ENCODE results near the gene TDRD6. TPM values are rescaled to one million over a fixed set of nuclear protein-coding genes. Genes with fewer than 3 reads are reported as not detected.

The TDRD6 gene, protein sequence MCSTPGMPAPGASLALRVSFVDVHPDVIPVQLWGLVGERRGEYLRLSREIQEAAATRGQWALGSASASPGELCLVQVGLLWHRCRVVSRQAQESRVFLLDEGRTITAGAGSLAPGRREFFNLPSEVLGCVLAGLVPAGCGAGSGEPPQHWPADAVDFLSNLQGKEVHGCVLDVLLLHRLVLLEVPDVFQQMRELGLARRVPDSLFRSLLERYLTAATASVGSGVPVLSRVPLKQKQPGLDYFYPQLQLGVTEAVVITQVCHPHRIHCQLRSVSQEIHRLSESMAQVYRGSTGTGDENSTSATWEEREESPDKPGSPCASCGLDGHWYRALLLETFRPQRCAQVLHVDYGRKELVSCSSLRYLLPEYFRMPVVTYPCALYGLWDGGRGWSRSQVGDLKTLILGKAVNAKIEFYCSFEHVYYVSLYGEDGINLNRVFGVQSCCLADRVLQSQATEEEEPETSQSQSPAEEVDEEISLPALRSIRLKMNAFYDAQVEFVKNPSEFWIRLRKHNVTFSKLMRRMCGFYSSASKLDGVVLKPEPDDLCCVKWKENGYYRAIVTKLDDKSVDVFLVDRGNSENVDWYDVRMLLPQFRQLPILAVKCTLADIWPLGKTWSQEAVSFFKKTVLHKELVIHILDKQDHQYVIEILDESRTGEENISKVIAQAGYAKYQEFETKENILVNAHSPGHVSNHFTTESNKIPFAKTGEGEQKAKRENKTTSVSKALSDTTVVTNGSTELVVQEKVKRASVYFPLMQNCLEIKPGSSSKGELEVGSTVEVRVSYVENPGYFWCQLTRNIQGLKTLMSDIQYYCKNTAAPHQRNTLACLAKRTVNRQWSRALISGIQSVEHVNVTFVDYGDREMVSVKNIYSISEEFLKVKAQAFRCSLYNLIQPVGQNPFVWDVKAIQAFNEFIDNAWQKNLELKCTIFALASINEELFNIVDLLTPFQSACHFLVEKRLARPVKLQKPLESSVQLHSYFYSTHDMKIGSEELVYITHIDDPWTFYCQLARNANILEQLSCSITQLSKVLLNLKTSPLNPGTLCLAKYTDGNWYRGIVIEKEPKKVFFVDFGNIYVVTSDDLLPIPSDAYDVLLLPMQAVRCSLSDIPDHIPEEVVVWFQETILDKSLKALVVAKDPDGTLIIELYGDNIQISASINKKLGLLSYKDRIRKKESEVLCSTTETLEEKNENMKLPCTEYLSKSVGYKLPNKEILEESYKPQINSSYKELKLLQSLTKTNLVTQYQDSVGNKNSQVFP (N-terminal part only)
- total RNA-seq, result 1 to 10 TPM in 2 of 4 donors, under 1 TPM in 2; under 0.01 to 1.5 (median 0.75) TPM

- no peaks in the 10 kb centered on the region for H3K4me1 ChIP-seq
- no peak within 1 kb of the TSS for H3K4me3 ChIP-seq
- DNase-seq, result no peak
- H3K27me3 ChIP-seq, result no peaks in the 10 kb centered on the region
- intact Hi-C loops (cut with DNase I; ENCODE audit: low total_unique reads), result no loop called here
- TF ChIP-seq POLR2A (IDR thresholded peaks at IDR 0.05), result no peak
- TF ChIP-seq, protein P1, sequence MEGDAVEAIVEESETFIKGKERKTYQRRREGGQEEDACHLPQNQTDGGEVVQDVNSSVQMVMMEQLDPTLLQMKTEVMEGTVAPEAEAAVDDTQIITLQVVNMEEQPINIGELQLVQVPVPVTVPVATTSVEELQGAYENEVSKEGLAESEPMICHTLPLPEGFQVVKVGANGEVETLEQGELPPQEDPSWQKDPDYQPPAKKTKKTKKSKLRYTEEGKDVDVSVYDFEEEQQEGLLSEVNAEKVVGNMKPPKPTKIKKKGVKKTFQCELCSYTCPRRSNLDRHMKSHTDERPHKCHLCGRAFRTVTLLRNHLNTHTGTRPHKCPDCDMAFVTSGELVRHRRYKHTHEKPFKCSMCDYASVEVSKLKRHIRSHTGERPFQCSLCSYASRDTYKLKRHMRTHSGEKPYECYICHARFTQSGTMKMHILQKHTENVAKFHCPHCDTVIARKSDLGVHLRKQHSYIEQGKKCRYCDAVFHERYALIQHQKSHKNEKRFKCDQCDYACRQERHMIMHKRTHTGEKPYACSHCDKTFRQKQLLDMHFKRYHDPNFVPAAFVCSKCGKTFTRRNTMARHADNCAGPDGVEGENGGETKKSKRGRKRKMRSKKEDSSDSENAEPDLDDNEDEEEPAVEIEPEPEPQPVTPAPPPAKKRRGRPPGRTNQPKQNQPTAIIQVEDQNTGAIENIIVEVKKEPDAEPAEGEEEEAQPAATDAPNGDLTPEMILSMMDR (IDR thresholded peaks at IDR 0.05), result no peak
- H3K27ac ChIP-seq, result no peak within 1 kb of the TSS
- no peaks in the 10 kb centered on the region for H3K36me3 ChIP-seq
- no peaks in the 10 kb centered on the region for H3K9me3 ChIP-seq
Observed at GRCh38 chr6:46687619-46688097, at the start of gene TDRD6. TDRD6 (plus strand) TSS chr6:46687885; CDS start chr6:46688129, 244 bp downstream.

DNA sequence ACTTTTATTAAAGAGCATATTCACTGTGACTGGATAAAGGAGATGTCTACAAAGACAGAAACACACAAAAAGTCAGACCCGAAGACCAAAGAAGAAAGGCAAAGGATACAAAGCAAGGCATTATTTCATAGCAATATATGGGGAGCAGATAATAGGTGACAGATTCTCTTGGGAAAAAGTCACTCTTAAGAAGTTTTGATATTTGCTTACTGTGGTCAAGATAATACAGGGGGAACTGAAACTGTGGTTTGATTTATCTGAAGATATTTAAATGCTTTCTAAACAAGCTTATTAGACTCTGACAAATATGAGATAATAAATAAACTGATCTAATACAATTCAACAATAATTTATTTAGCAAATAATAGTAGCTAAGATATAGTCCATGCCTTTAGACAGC lies 49.8 kb upstream of the TDRD6 start:
- Histone ChIP-seq H3K4me1 (no peaks in the 10 kb centered on the region), H3K27me3 (no peaks in the 10 kb centered on the region), H3K4me3 (no peak overlapping the region), H3K36me3 (no peaks in the 10 kb centered on the region), H3K27ac (no peak overlapping the region), H3K9me3 (no peaks in the 10 kb centered on the region)
- no peak for TF ChIP-seq POLR2A (IDR thresholded peaks at IDR 0.05)
- TF ChIP-seq, protein P1 (IDR thresholded peaks at IDR 0.05), result no peak
- no peak for DNase-seq
- intact Hi-C loops (cut with DNase I; ENCODE audit: low total_unique reads), result no loop called here

GRCh38 chr6:46638650-46639049 lies 49.0 kb upstream of the TDRD6 start:
- no peaks in the 10 kb centered on the region for H3K9me3 ChIP-seq
- no peaks in the 10 kb centered on the region for H3K4me1 ChIP-seq
- intact Hi-C loops (cut with DNase I; ENCODE audit: low total_unique reads), result no loop called here
- no peaks in the 10 kb centered on the region for H3K36me3 ChIP-seq
- TF ChIP-seq, protein P1 (IDR thresholded peaks at IDR 0.05), result no peak
- no peak for TF ChIP-seq POLR2A (IDR thresholded peaks at IDR 0.05)
- no peaks in the 10 kb centered on the region for H3K27me3 ChIP-seq
- H3K27ac ChIP-seq, result no peak overlapping the region
- no peak overlapping the region for H3K4me3 ChIP-seq
- no peak for DNase-seq

GRCh38 chr6:46642928-46643751 lies 44.5 kb upstream of the TDRD6 start:
- H3K27ac ChIP-seq, result no peak overlapping the region
- no peaks in the 10 kb centered on the region for H3K9me3 ChIP-seq
- intact Hi-C loops (cut with DNase I; ENCODE audit: low total_unique reads), result no loop called here
- H3K36me3 ChIP-seq, result no peaks in the 10 kb centered on the region
- TF ChIP-seq POLR2A (IDR thresholded peaks at IDR 0.05), result no peak
- TF ChIP-seq, protein P1 (IDR thresholded peaks at IDR 0.05), result no peak
- H3K27me3 ChIP-seq, result no peaks in the 10 kb centered on the region
- DNase-seq, result no peak
- no peaks in the 10 kb centered on the region for H3K4me1 ChIP-seq
- H3K4me3 ChIP-seq, result no peak overlapping the region

Data from uterus (tissue), 4 donors.